IMR-90 (cell line): ENCODE results near the gene ASF1B. TPM values are rescaled to one million over a fixed set of nuclear protein-coding genes. Genes with fewer than 3 reads are reported as not detected.

ENCODE experiments used
- ATAC-seq: fragments of 200-7000 bp; cut with Tn5 transposase; 2 replicates; pipeline ENCODE4 v1.9.1; 2020; ENCODE audit warnings: low read depth, mild to moderate bottlenecking, moderate library complexity
- BruUV-seq: library from RNA; stranded (reverse); fragments of 400-500 nt; replicated peaks from 2 replicates; lab custom pipeline; 2021; lab: Mats Ljungman, UMichigan
- CTCF ChIA-PET: fragments of 300-600 bp; formaldehyde crosslinking; extraction: SDS; loops from one replicate; lab custom pipeline; 2021; ENCODE audit warnings: antibody characterized with exemption; lab: Yijun Ruan, JAX
- POLR2A ChIA-PET: fragments of 300-600 bp; sonication (Branson Sonifier 250); formaldehyde crosslinking; loops from one replicate; lab custom pipeline; 2022; ENCODE audit warnings: antibody characterized with exemption; ENCODE audit not compliant: unreplicated experiment; lab: Charles Lee
- DNase-seq: peaks from one replicate; pipeline ENCODE4 v3.0.0; 2013
- H2AFZ ChIP-seq: replicated peaks from 2 replicates; pipeline ENCODE3; 2013; ENCODE audit warnings: low read length, mild to moderate bottlenecking; ENCODE audit not compliant: poor library complexity
- H2AK5ac ChIP-seq: 2 replicates; pipeline ENCODE4 v1.6.1; 2013; ENCODE audit warnings: low read depth, low read length, inconsistent platforms
- H2AK9ac ChIP-seq: replicated peaks from 2 replicates; pipeline ENCODE3; 2013; ENCODE audit warnings: mild to moderate bottlenecking, low read depth, low read length, moderate library complexity; ENCODE audit not compliant: poor library complexity
- H2BK120ac ChIP-seq: 2 replicates; pipeline ENCODE4 v1.6.1; 2013; ENCODE audit warnings: low read depth, low read length, inconsistent platforms
- H2BK15ac ChIP-seq: 3 replicates; pipeline ENCODE4 v1.6.1; 2013; ENCODE audit warnings: low read depth, low read length, inconsistent platforms
- H2BK20ac ChIP-seq: 2 replicates; pipeline ENCODE4 v1.6.1; 2013; ENCODE audit warnings: low read depth, mild to moderate bottlenecking, inconsistent platforms, low read length, moderate library complexity
- H2BK5ac ChIP-seq: 2 replicates; pipeline ENCODE4 v1.6.1; 2013; ENCODE audit warnings: mild to moderate bottlenecking, low read depth, low read length, inconsistent platforms; ENCODE audit not compliant: poor library complexity, severe bottlenecking
- H3K14ac ChIP-seq: replicated peaks from 2 replicates; pipeline ENCODE4 v1.6.1; 2013; ENCODE audit warnings: low read depth, low read length, inconsistent platforms
- H3K18ac ChIP-seq: 2 replicates; pipeline ENCODE4 v1.6.1; 2013; ENCODE audit warnings: low read depth, low read length, control low read depth
- H3K23ac ChIP-seq: 2 replicates; pipeline ENCODE4 v1.6.1; 2013; ENCODE audit warnings: low read depth, low read length, inconsistent platforms
- H3K27ac ChIP-seq: 2 replicates; pipeline ENCODE4 v1.5.1; 2013; ENCODE audit warnings: mild to moderate bottlenecking, control low read depth, low read length; ENCODE audit not compliant: insufficient read depth
- H3K27me3 ChIP-seq: 2 replicates; pipeline ENCODE4 v1.6.1; 2013; ENCODE audit warnings: low read length; ENCODE audit not compliant: control insufficient read depth, insufficient read depth
- H3K36me3 ChIP-seq: 2 replicates; pipeline ENCODE4 v1.6.1; 2013; ENCODE audit warnings: low read length, mixed read lengths; ENCODE audit not compliant: control insufficient read depth, insufficient read depth
- H3K4ac ChIP-seq: 2 replicates; pipeline ENCODE4 v1.6.1; 2013; ENCODE audit warnings: low read depth, low read length, inconsistent platforms
- H3K4me1 ChIP-seq: 2 replicates; pipeline ENCODE4 v1.6.1; 2013; ENCODE audit warnings: low read length, mixed read lengths; ENCODE audit not compliant: control insufficient read depth, insufficient read depth
- H3K4me2 ChIP-seq: 2 replicates; pipeline ENCODE4 v1.6.1; 2013; ENCODE audit warnings: low read depth, mild to moderate bottlenecking, control low read depth, low read length, moderate library complexity
- H3K4me3 ChIP-seq: 2 replicates; pipeline ENCODE4 v1.5.1; 2013; ENCODE audit warnings: low read depth, mild to moderate bottlenecking, control low read depth, low read length, moderate library complexity; ENCODE audit not compliant: insufficient read depth
- H3K56ac ChIP-seq: 2 replicates; pipeline ENCODE4 v1.6.1; 2013; ENCODE audit warnings: low read length, inconsistent platforms; ENCODE audit not compliant: insufficient read depth; ENCODE audit errors: extremely low read depth
- H3K79me1 ChIP-seq, 2 experiments: 2 replicates each; pipeline ENCODE4 v1.6.1; 2013; ENCODE audit warnings: low read length in 2 of 2, inconsistent platforms in 1 of 2, low read depth in 1 of 2
- H3K9ac ChIP-seq: 2 replicates; pipeline ENCODE4 v1.6.1; 2013; ENCODE audit warnings: low read depth, low read length, control low read depth
- H3K9me1 ChIP-seq: 2 replicates; pipeline ENCODE4 v1.6.1; 2013; ENCODE audit warnings: low read length, inconsistent platforms; ENCODE audit not compliant: insufficient read depth
- H3K9me3 ChIP-seq: 2 replicates; pipeline ENCODE4 v1.6.1; 2013; ENCODE audit warnings: low read length; ENCODE audit not compliant: control insufficient read depth, insufficient read depth
- H4K20me1 ChIP-seq: 2 replicates; pipeline ENCODE4 v1.6.1; 2013; ENCODE audit warnings: low read length, inconsistent platforms; ENCODE audit not compliant: insufficient read depth
- H4K5ac ChIP-seq: 2 replicates; pipeline ENCODE4 v1.6.1; 2013; ENCODE audit warnings: mild to moderate bottlenecking, low read depth, low read length, control low read depth
- H4K8ac ChIP-seq, 2 experiments: 2 replicates each; pipeline ENCODE4 v1.6.1; 2013; ENCODE audit warnings: low read depth in 2 of 2, low read length in 2 of 2, control low read depth in 1 of 2, inconsistent platforms in 1 of 2
- H4K91ac ChIP-seq: 2 replicates; pipeline ENCODE4 v1.6.1; 2013; ENCODE audit warnings: low read depth, low read length, inconsistent platforms; ENCODE audit not compliant: insufficient read depth
- CHD1 ChIP-seq: IDR thresholded peaks from 2 replicates; pipeline ENCODE4 v1.6.1; 2012; ENCODE audit warnings: low read depth, low read length, improper control_type of control experiment
- FOS ChIP-seq: fragments of 150-350 bp; IDR thresholded peaks from 2 replicates; pipeline ENCODE4 v1.6.1; 2016; ENCODE audit warnings: low read depth, low read length
- MAZ ChIP-seq: IDR thresholded peaks from 2 replicates; pipeline ENCODE4 v1.6.1; 2012; ENCODE audit warnings: low read depth, mild to moderate bottlenecking, low read length, improper control_type of control experiment, moderate library complexity, borderline replicate concordance
- MXI1 ChIP-seq: IDR thresholded peaks from 2 replicates; pipeline ENCODE4 v1.6.1; 2012; ENCODE audit warnings: low read depth, mild to moderate bottlenecking, low read length, moderate library complexity, borderline replicate concordance
- NFE2L2 ChIP-seq: fragments of 150-350 bp; IDR thresholded peaks from 2 replicates; pipeline ENCODE4 v1.6.1; 2016; ENCODE audit warnings: low read depth, mild to moderate bottlenecking, low read length
- POLR2A ChIP-seq: IDR thresholded peaks from 2 replicates; pipeline ENCODE4 v1.6.1; 2012; ENCODE audit warnings: mild to moderate bottlenecking, low read depth, low read length
- SMC3 ChIP-seq: fragments of 150-350 bp; IDR thresholded peaks from 2 replicates; pipeline ENCODE4 v1.6.1; 2016; ENCODE audit warnings: low read depth, mild to moderate bottlenecking, antibody characterized with exemption, low read length, moderate library complexity
- WGBS, 2 experiments: methylation state at CpG; one replicate each; pipeline versions ENCODE4 v1.1.5 to v1.1.7; 2013; ENCODE audit warnings: missing lambda C conversion rate in 2 of 2; ENCODE audit not compliant: insufficient read length in 1 of 2; ENCODE audit errors: extremely low coverage in 2 of 2; 5-methylcytosine and 5-hydroxymethylcytosine counted together
- dilution Hi-C: fragments of 300-500 bp; cut with HindIII; formaldehyde crosslinking; loops from one replicate; pipeline ENCODE4 v1.14.3; 2018; ENCODE audit warnings: low sequenced_read_pairs; ENCODE audit not compliant: unreplicated experiment
- in situ Hi-C: fragments of 300-500 bp; cut with MboI; formaldehyde crosslinking; loops from 3 replicates; pipeline ENCODE4 v1.14.3; 2019; ENCODE audit warnings: low sequenced_read_pairs, inconsistent platforms, mixed read lengths
- intact Hi-C: fragments of 100-400 bp; cut with micrococcal nuclease; formaldehyde crosslinking; loops from 2 replicates; pipeline ENCODE4 v1.10.0; 2022
- polyA plus RNA-seq, 3 experiments: library from polyadenylated mRNA; depleted of rRNA; stranded (reverse); fragments of >200 nt; gene quantifications; 2 replicates each; pipeline ENCODE4 v1.2.3, GENCODE V29; 2012; ENCODE audit warnings: low replicate concordance in 1 of 3
- total RNA-seq: library from RNA; depleted of rRNA; stranded (reverse); fragments of >200 nt; gene quantifications from 2 replicates; pipeline ENCODE4 v1.2.3, GENCODE V29; 2012

Gene ASF1B
- total and polyA plus RNA-seq, 2 of the 4 experiments (the other 2 are of a cell fraction), result 10.4 to 12.1 TPM

GRCh38 chr19:14082675-14082960, 53.8 kb downstream of the ASF1B start:
- peaks cover 12 to 23% of the 10 kb centered on the region in 2 experiments for H3K79me1 ChIP-seq
- no peak overlapping the region for H2BK20ac ChIP-seq
- no peak overlapping the region for H3K9ac ChIP-seq
- no peak overlapping the region for H3K56ac ChIP-seq
- H4K91ac ChIP-seq, result no peak overlapping the region
- no peak overlapping the region for H2AK5ac ChIP-seq
- POLR2A ChIA-PET, result no interaction called here
- H2BK120ac ChIP-seq, result no peak overlapping the region
- no peak overlapping the region for H2BK15ac ChIP-seq
- no peaks in the 10 kb centered on the region for H3K9me3 ChIP-seq
- H3K14ac ChIP-seq, result peak overlapping the region; percentile 89; the same call in 1 of the 2 replicates
- no peak for ATAC-seq
- no peak overlapping the region for H4K5ac ChIP-seq
- H2BK5ac ChIP-seq, result no peak overlapping the region
- peak overlapping the region; percentile 78 for H3K4ac ChIP-seq
- WGBS, 2 experiments, result no CpG with 5 or more reads among the region's 1 CpG
- no peak overlapping the region for H2AFZ ChIP-seq
- no peak for TF ChIP-seq CHD1
- TF ChIP-seq POLR2A, result no peak
- TF ChIP-seq FOS, result no peak
- TF ChIP-seq SMC3, result no peak
- no peak for TF ChIP-seq MAZ
- TF ChIP-seq NFE2L2, result no peak
- no peak for TF ChIP-seq MXI1
- CTCF ChIA-PET, result no interaction called here
- H3K9me1 ChIP-seq, result peaks cover 10% of the 10 kb centered on the region; the same call in 1 of the 2 replicates
- H4K8ac ChIP-seq, result peak overlapping the region; percentile 94; a peak in 2 of 4 replicates
- intact Hi-C loops, result no loop called here
- BruUV-seq, result no TSS peak
- H2AK9ac ChIP-seq, result no peak overlapping the region
- DNase-seq, result no peak
- in situ Hi-C loops, result loop anchor here (25.0 kb wide), 1 partner anchor 320 kb away; the partner anchor contains the start of genes C19orf53 and MRI1
- dilution Hi-C loops, result no loop called here
- no peaks in the 10 kb centered on the region; the same call in 1 of the 2 replicates for H3K36me3 ChIP-seq
- H3K27ac ChIP-seq, result no peak overlapping the region
- H3K4me1 ChIP-seq, result peaks cover 8% of the 10 kb centered on the region
- H3K23ac ChIP-seq, result peak overlapping the region; percentile 66
- peak overlapping the region; percentile 56; the same call in 1 of the 2 replicates for H3K4me2 ChIP-seq
- no peak overlapping the region for H3K4me3 ChIP-seq
- no peaks in the 10 kb centered on the region for H4K20me1 ChIP-seq
- H3K27me3 ChIP-seq, result no peaks in the 10 kb centered on the region
- no peak overlapping the region for H3K18ac ChIP-seq
